HEK293 (cell line): ENCODE data around the gene ABCG1.

Experiments used
- CTCF ChIA-PET: fragments of 350-600 bp; formaldehyde crosslinking; extraction: SDS; loops from one replicate; lab custom pipeline; 2021; ENCODE audit warnings: antibody characterized with exemption; lab: Yijun Ruan, JAX
- POLR2A ChIA-PET: fragments of 300-600 bp; formaldehyde crosslinking; extraction: SDS; loops from one replicate; lab custom pipeline; 2020; ENCODE audit warnings: antibody characterized with exemption, inconsistent platforms; lab: Yijun Ruan, JAX
- H3K27ac ChIP-seq: fragments of 200-500 bp; sonication (Bioruptor generic); 2 replicates; pipeline ENCODE4 v1.5.1; 2014; ENCODE audit warnings: low read depth, low read length, control low read depth, inconsistent platforms; ENCODE audit errors: extremely low read depth
- H3K36me3 ChIP-seq, 2 experiments: fragments of 200-500 bp in 1 of 2; sonication (Bioruptor generic) in 1 of 2; 1 replicate in 1 of 2; 2 replicates in 1 of 2; pipeline ENCODE4 v1.5.1; 2014 to 2017; ENCODE audit warnings: inconsistent platforms in 2 of 2, low read length in 2 of 2; ENCODE audit not compliant: control insufficient read depth in 2 of 2, insufficient read depth in 1 of 2
- H3K4me1 ChIP-seq: fragments of 200-500 bp; sonication (Bioruptor generic); 2 replicates; pipeline ENCODE4 v1.5.1; 2014; ENCODE audit warnings: mild to moderate bottlenecking, low read length, inconsistent platforms; ENCODE audit not compliant: control insufficient read depth, insufficient read depth
- H3K4me3 ChIP-seq: 2 replicates; pipeline ENCODE4 v1.5.1; 2011; ENCODE audit warnings: low read depth, mild to moderate bottlenecking, control low read depth, low read length, moderate library complexity
- H3K9me3 ChIP-seq: fragments of 200-500 bp; sonication (Bioruptor generic); 2 replicates; pipeline ENCODE4 v1.5.1; 2014; ENCODE audit warnings: low read depth, low read length, inconsistent platforms; ENCODE audit not compliant: control insufficient read depth, insufficient read depth
- KLF1 ChIP-seq: fragments of 450-650 bp; formaldehyde crosslinking; IDR thresholded peaks from 2 replicates; pipeline ENCODE4 v1.5.1; 2016; ENCODE audit warnings: missing biosample characterization, missing genetic modification characterization
- KLF7 ChIP-seq: fragments of 450-650 bp; formaldehyde crosslinking; IDR thresholded peaks from 2 replicates; pipeline ENCODE4 v1.5.1; 2016; ENCODE audit warnings: missing biosample characterization, missing genetic modification characterization, borderline replicate concordance
- YY2 ChIP-seq: fragments of 450-650 bp; formaldehyde crosslinking; IDR thresholded peaks from 2 replicates; pipeline ENCODE4 v1.5.1; 2016; ENCODE audit warnings: missing biosample characterization, missing genetic modification characterization
- ZBTB7A ChIP-seq: fragments of 450-650 bp; formaldehyde crosslinking; IDR thresholded peaks from 2 replicates; pipeline ENCODE4 v1.5.1; 2016; ENCODE audit warnings: low read depth, missing biosample characterization, missing genetic modification characterization
- ZFP37 ChIP-seq: fragments of 450-650 bp; formaldehyde crosslinking; IDR thresholded peaks from 2 replicates; pipeline ENCODE4 v1.5.1; 2016; ENCODE audit warnings: missing biosample characterization, missing genetic modification characterization
- ZNF184 ChIP-seq: fragments of 450-650 bp; IDR thresholded peaks from 2 replicates; pipeline ENCODE4 v1.5.1; 2018; ENCODE audit warnings: missing biosample characterization, mild to moderate bottlenecking, missing genetic modification characterization
- ZNF211 ChIP-seq: fragments of 450-650 bp; formaldehyde crosslinking; IDR thresholded peaks from 2 replicates; pipeline ENCODE4 v1.5.1; 2016; ENCODE audit warnings: low read depth, missing biosample characterization, missing genetic modification characterization
- ZNF214 ChIP-seq: fragments of 450-650 bp; formaldehyde crosslinking; IDR thresholded peaks from 2 replicates; pipeline ENCODE4 v1.5.1; 2017; ENCODE audit warnings: missing biosample characterization, mild to moderate bottlenecking, missing genetic modification characterization, borderline replicate concordance
- ZNF404 ChIP-seq: fragments of 450-650 bp; formaldehyde crosslinking; IDR thresholded peaks from 2 replicates; pipeline ENCODE4 v1.5.1; 2017; ENCODE audit warnings: missing biosample characterization, missing genetic modification characterization
- ZNF423 ChIP-seq: fragments of 450-650 bp; formaldehyde crosslinking; IDR thresholded peaks from 2 replicates; pipeline ENCODE4 v1.5.1; 2016; ENCODE audit warnings: missing biosample characterization, missing genetic modification characterization
- ZNF513 ChIP-seq: fragments of 450-650 bp; IDR thresholded peaks from 2 replicates; pipeline ENCODE4 v1.5.1; 2018; ENCODE audit warnings: missing biosample characterization, missing genetic modification characterization
- ZNF544 ChIP-seq: fragments of 450-650 bp; formaldehyde crosslinking; IDR thresholded peaks from 2 replicates; pipeline ENCODE4 v1.5.0; 2017; ENCODE audit warnings: missing biosample characterization, missing genetic modification characterization
- ZNF549 ChIP-seq: fragments of 450-650 bp; IDR thresholded peaks from 2 replicates; pipeline ENCODE4 v1.5.1; 2018; ENCODE audit warnings: missing biosample characterization, missing genetic modification characterization, mild to moderate bottlenecking, inconsistent platforms, moderate library complexity
- ZNF692 ChIP-seq: fragments of 450-650 bp; formaldehyde crosslinking; IDR thresholded peaks from 2 replicates; pipeline ENCODE4 v1.5.1; 2016; ENCODE audit warnings: missing biosample characterization, missing genetic modification characterization
- ZNF768 ChIP-seq: fragments of 450-650 bp; formaldehyde crosslinking; IDR thresholded peaks from 2 replicates; pipeline ENCODE4 v1.5.1; 2018; ENCODE audit warnings: missing biosample characterization, mild to moderate bottlenecking, missing genetic modification characterization
- TF ChIP-seq, protein P1 (sequence below): fragments of 450-650 bp; formaldehyde crosslinking; IDR thresholded peaks from 2 replicates; pipeline ENCODE4 v1.5.1; 2016; ENCODE audit warnings: missing biosample characterization, missing genetic modification characterization
- TF ChIP-seq, protein P2 (sequence below): fragments of 450-650 bp; formaldehyde crosslinking; IDR thresholded peaks from 2 replicates; pipeline ENCODE4 v1.5.1; 2016; ENCODE audit warnings: missing biosample characterization, missing genetic modification characterization
- TF ChIP-seq, protein P3 (sequence below): IDR thresholded peaks from 2 replicates; pipeline ENCODE4 v1.6.1; 2011; ENCODE audit warnings: mild to moderate bottlenecking, low read depth, low read length, borderline replicate concordance
- TF ChIP-seq, protein P4 (sequence below): fragments of 450-650 bp; IDR thresholded peaks from 2 replicates; pipeline ENCODE4 v1.5.1; 2018; ENCODE audit warnings: missing biosample characterization, mild to moderate bottlenecking, missing genetic modification characterization

The ABCG1 gene

GRCh38 chr21:42169758-42170157 is 49.2 kb upstream of the ABCG1 start:
- Histone ChIP-seq H3K27ac (no peak overlapping the region), H3K9me3 (no peaks in the 10 kb centered on the region), H3K36me3 (no peaks in the 10 kb centered on the region), H3K4me1 (peaks cover 7% of the 10 kb centered on the region), H3K4me3 (no peak overlapping the region)
- TF ChIP-seq, protein P1, sequence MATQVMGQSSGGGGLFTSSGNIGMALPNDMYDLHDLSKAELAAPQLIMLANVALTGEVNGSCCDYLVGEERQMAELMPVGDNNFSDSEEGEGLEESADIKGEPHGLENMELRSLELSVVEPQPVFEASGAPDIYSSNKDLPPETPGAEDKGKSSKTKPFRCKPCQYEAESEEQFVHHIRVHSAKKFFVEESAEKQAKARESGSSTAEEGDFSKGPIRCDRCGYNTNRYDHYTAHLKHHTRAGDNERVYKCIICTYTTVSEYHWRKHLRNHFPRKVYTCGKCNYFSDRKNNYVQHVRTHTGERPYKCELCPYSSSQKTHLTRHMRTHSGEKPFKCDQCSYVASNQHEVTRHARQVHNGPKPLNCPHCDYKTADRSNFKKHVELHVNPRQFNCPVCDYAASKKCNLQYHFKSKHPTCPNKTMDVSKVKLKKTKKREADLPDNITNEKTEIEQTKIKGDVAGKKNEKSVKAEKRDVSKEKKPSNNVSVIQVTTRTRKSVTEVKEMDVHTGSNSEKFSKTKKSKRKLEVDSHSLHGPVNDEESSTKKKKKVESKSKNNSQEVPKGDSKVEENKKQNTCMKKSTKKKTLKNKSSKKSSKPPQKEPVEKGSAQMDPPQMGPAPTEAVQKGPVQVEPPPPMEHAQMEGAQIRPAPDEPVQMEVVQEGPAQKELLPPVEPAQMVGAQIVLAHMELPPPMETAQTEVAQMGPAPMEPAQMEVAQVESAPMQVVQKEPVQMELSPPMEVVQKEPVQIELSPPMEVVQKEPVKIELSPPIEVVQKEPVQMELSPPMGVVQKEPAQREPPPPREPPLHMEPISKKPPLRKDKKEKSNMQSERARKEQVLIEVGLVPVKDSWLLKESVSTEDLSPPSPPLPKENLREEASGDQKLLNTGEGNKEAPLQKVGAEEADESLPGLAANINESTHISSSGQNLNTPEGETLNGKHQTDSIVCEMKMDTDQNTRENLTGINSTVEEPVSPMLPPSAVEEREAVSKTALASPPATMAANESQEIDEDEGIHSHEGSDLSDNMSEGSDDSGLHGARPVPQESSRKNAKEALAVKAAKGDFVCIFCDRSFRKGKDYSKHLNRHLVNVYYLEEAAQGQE = no peak
- no peak for TF ChIP-seq ZNF404 (tag by site-specific recombination)
- no peak for TF ChIP-seq ZNF549
- no peak for TF ChIP-seq ZNF214 (tag by site-specific recombination)
- TF ChIP-seq ZFP37 (tag by site-specific recombination) = no peak
- TF ChIP-seq ZNF211 (tag by site-specific recombination) = no peak
- no peak for TF ChIP-seq YY2 (tag by site-specific recombination)
- no peak for TF ChIP-seq ZNF768 (tag by site-specific recombination)
- no peak for TF ChIP-seq ZNF513
- TF ChIP-seq KLF7 = no peak
- no peak for TF ChIP-seq ZBTB7A (tag by site-specific recombination)
- POLR2A ChIA-PET = no interaction called here
- CTCF ChIA-PET = interaction anchor here (1.7 kb wide), 1 partner anchor 89 kb away, joined by 9 read pairs; no protein-coding TSS in a partner anchor

DNA sequence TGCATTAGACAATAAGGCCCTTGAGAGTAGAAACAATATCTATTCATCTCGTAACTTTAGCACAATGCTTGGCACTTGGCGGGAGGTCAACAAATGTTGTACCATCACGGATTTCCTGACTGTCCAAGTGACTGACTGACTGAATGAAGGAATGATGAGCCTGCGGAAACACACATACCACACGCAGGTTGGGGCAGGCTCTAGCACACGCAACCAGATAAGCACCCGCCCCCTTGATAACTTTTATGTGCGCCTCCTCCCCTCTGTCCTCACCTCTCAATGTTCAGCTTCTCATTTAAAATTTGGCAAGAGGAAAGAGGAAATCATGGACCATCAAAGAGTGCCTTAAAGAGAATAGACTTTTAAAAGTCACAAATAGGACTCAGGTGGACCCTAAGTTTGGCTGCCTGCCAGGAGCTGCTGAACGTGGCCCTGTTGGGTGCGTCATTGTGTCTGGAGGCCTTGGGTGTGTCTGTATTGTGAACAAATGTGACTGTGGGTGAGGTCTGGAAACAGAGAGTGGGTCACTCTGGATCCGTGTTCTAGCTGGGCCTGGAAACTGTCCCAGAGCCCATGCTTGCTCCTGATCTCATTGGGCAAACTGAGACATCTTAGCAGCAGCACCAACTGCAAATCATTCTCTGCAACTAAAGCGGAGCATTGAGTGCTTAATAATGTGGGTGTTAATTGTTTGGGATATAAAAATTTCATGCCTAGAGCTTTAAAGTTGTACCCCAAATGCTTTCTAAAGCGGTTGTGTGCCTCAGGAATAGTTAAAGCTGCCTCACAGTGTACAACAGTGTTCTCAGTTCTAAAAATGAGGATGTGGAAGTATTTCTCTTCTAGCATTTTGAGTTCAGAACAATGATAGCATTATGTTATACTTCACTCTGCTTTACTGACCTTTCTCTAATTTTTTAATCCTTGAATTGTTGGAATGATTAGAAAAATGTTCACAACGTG is 47.6 kb upstream of the ABCG1 start:
- H3K27ac ChIP-seq = no peak overlapping the region
- ChIA-PET POLR2A (no interaction called here), CTCF (interaction anchor here (1.0 to 1.6 kb wide), 5 partner anchors 13 to 88 kb away, joined by 3 to 12 read pairs (median 4); no protein-coding TSS in a partner anchor)
- TF ChIP-seq KLF1 = peak; percentile 72
- TF ChIP-seq, protein P2, sequence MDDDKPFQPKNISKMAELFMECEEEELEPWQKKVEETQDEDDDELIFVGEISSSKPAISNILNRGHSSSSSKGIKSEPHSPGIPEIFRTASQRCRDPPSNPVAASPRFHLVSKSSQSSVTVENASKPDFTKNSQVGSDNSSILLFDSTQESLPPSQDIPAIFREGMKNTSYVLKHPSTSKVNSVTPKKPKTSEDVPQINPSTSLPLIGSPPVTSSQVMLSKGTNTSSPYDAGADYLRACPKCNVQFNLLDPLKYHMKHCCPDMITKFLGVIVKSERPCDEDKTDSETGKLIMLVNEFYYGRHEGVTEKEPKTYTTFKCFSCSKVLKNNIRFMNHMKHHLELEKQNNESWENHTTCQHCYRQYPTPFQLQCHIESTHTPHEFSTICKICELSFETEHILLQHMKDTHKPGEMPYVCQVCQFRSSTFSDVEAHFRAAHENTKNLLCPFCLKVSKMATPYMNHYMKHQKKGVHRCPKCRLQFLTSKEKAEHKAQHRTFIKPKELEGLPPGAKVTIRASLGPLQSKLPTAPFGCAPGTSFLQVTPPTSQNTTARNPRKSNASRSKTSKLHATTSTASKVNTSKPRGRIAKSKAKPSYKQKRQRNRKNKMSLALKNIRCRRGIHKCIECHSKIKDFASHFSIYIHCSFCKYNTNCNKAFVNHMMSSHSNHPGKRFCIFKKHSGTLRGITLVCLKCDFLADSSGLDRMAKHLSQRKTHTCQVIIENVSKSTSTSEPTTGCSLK = no peak
- TF ChIP-seq, protein P3, sequence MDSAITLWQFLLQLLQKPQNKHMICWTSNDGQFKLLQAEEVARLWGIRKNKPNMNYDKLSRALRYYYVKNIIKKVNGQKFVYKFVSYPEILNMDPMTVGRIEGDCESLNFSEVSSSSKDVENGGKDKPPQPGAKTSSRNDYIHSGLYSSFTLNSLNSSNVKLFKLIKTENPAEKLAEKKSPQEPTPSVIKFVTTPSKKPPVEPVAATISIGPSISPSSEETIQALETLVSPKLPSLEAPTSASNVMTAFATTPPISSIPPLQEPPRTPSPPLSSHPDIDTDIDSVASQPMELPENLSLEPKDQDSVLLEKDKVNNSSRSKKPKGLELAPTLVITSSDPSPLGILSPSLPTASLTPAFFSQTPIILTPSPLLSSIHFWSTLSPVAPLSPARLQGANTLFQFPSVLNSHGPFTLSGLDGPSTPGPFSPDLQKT = no peak
- TF ChIP-seq ZNF544 (tag by site-specific recombination) = peak; percentile 53; the same call in 1 of the 2 replicates
- TF ChIP-seq, protein P4, sequence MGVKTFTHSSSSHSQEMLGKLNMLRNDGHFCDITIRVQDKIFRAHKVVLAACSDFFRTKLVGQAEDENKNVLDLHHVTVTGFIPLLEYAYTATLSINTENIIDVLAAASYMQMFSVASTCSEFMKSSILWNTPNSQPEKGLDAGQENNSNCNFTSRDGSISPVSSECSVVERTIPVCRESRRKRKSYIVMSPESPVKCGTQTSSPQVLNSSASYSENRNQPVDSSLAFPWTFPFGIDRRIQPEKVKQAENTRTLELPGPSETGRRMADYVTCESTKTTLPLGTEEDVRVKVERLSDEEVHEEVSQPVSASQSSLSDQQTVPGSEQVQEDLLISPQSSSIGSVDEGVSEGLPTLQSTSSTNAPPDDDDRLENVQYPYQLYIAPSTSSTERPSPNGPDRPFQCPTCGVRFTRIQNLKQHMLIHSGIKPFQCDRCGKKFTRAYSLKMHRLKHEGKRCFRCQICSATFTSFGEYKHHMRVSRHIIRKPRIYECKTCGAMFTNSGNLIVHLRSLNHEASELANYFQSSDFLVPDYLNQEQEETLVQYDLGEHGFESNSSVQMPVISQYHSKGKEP (tag by site-specific recombination) = peak; percentile 11; the same call in 1 of the 2 replicates
- TF ChIP-seq ZNF184 (tag by site-specific recombination) = 0 out of 2 replicates have a peak, but pooled peaks have one; percentile 20
- TF ChIP-seq ZNF423 = no peak
- 0 out of 2 replicates have a peak, but pooled peaks have one; percentile 22 for TF ChIP-seq ZNF692 (tag by site-specific recombination)
- no peaks in the 10 kb centered on the region for H3K36me3 ChIP-seq
- peaks cover 7% of the 10 kb centered on the region for H3K4me1 ChIP-seq
- H3K9me3 ChIP-seq = no peaks in the 10 kb centered on the region
- no peak overlapping the region for H3K4me3 ChIP-seq
